ENCODE data around the gene KCNH5. TPM values are rescaled to one million over a fixed set of nuclear protein-coding genes. Genes with fewer than 3 reads are reported as not detected.

KCNH5 gene
- total and polyA plus RNA-seq, 2 of the 13 experiments (the other 11 are each of a cell fraction or from before 2014, with no cell fraction given) = not detected

GRCh38 chr14:63076488-63076887, 31.2 kb upstream of the KCNH5 start (continued):
- TF ChIP-seq MNT (IDR thresholded peaks at IDR 0.05) = no peak

DNA sequence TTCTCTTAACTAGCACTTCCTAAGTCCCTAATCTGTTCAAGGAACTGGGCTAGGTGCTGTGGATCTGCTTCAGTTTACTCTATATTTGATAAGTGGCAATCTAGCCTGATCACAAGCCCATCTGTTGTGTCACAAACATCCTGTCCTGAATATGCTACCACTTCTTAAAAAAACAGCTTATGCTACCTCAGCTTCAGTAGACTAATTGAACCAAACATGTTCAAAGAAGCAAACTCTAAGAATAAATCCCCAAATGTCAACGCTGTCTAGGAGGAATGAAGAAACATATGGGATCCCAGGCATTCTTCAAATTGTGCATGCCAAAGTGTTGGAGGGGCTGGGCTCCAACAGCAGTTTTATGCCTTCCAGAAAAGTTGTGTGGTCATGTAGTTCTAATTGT, 10.4 kb upstream of the KCNH5 start:
- H3K9me3 ChIP-seq (ENCODE audit: low read length) = no peaks in the 10 kb centered on the region
- FAIRE-seq (no peak), ATAC-seq (no peak), DNase-seq (ENCODE audit: low spot score) (no peak)
- intact Hi-C loops (cut with micrococcal nuclease; ENCODE audit: unreplicated experiment) = no loop called here
- no peaks in the 10 kb centered on the region for H3K79me2 ChIP-seq (ENCODE audit: insufficient read depth, low read length)
- H3K27me3 ChIP-seq (ENCODE audit: control insufficient read depth in 1 of 2, insufficient read depth in 2 of 2, low read length in 2 of 2) = no peaks in the 10 kb centered on the region
- H4K20me1 ChIP-seq (ENCODE audit: insufficient read depth, low read length) = no peaks in the 10 kb centered on the region
- no peak overlapping the region for H3K9ac ChIP-seq (ENCODE audit: insufficient read depth, low read depth, low read length)
- in situ Hi-C loops (cut with HindIII; ENCODE audit: extremely low pct_ligation_motif_present, low pct_unique_long_range_greater_than_20kb) = no loop called here
- no TSS peak for BruUV-seq (replicated peaks)
- POLR2A ChIA-PET = no interaction called here
- no peak overlapping the region for H3K27ac ChIP-seq (ENCODE audit: extremely low read length, insufficient read depth, low read length)
- H3K4me1 ChIP-seq (ENCODE audit: insufficient read depth, low read length) = no peaks in the 10 kb centered on the region
- no peak for TF ChIP-seq TSC22D2 (CRISPR knock-in tag; IDR thresholded peaks at IDR 0.05; ENCODE audit: borderline replicate concordance)
- TF ChIP-seq GMEB2 (CRISPR knock-in tag; IDR thresholded peaks at IDR 0.05; ENCODE audit: low read depth) = no peak
- TF ChIP-seq XBP1 (CRISPR knock-in tag; IDR thresholded peaks at IDR 0.05) = no peak
- TF ChIP-seq, protein P1, sequence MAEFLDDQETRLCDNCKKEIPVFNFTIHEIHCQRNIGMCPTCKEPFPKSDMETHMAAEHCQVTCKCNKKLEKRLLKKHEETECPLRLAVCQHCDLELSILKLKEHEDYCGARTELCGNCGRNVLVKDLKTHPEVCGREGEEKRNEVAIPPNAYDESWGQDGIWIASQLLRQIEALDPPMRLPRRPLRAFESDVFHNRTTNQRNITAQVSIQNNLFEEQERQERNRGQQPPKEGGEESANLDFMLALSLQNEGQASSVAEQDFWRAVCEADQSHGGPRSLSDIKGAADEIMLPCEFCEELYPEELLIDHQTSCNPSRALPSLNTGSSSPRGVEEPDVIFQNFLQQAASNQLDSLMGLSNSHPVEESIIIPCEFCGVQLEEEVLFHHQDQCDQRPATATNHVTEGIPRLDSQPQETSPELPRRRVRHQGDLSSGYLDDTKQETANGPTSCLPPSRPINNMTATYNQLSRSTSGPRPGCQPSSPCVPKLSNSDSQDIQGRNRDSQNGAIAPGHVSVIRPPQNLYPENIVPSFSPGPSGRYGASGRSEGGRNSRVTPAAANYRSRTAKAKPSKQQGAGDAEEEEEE (CRISPR knock-in tag; IDR thresholded peaks at IDR 0.05; ENCODE audit: borderline replicate concordance) = no peak
- TF ChIP-seq ZNF557 (CRISPR knock-in tag; IDR thresholded peaks at IDR 0.05) = no peak
- TF ChIP-seq ZNF512B (CRISPR knock-in tag; IDR thresholded peaks at IDR 0.05; ENCODE audit: borderline replicate concordance) = no peak
- TF ChIP-seq RNF219 (CRISPR knock-in tag; IDR thresholded peaks at IDR 0.05) = no peak
- no peak for TF ChIP-seq GPN1 (CRISPR knock-in tag; IDR thresholded peaks at IDR 0.05; ENCODE audit: borderline replicate concordance)
- no peak for TF ChIP-seq FOXO1 (CRISPR knock-in tag; IDR thresholded peaks at IDR 0.05)
- no peak for TF ChIP-seq PLSCR1 (CRISPR knock-in tag; IDR thresholded peaks at IDR 0.05; ENCODE audit: borderline replicate concordance)
- no peak for TF ChIP-seq WIZ (CRISPR knock-in tag; IDR thresholded peaks at IDR 0.05)
- WGBS (ENCODE audit: low lambda C conversion rate) = 0% methylated on average over 1 of the region's 1 CpG
- no peak overlapping the region for H3K4me3 ChIP-seq (replicated peaks in 1 of 3; ENCODE audit: insufficient read depth in 1 of 3, low read depth in 2 of 3, low read length in 3 of 3)
- H3K4me2 ChIP-seq (ENCODE audit: low read depth, low read length) = no peak overlapping the region
- CTCF ChIA-PET (ENCODE audit: low intra/inter-chr PET ratio, low total read pairs) = no interaction called here
- H3K36me3 ChIP-seq (replicated peaks in 1 of 2; ENCODE audit: control insufficient read depth in 1 of 2, insufficient read depth in 2 of 2, low read length in 2 of 2) = no peaks in the 10 kb centered on the region
- H2AFZ ChIP-seq (ENCODE audit: low read length) = no peak overlapping the region
